Glutamatergic neuron (in vitro differentiated cells): Measurements from ENCODE around the gene EPB41L4A. TPM values are rescaled to one million over a fixed set of nuclear protein-coding genes. Genes with fewer than 3 reads are reported as not detected.

Source experiments
- DNase-seq: peaks from one replicate; pipeline ENCODE4 v3.0.0; 2022
- H3K27ac Mint-ChIP-seq: one replicate; pipeline ENCODE4 v1.8.0; 2020; ENCODE audit warnings: mild to moderate bottlenecking, mixed read lengths, inconsistent platforms; ENCODE audit not compliant: unreplicated experiment
- H3K27me3 Mint-ChIP-seq: one replicate; pipeline ENCODE4 v1.8.0; 2020; ENCODE audit warnings: mild to moderate bottlenecking, moderate library complexity, mixed read lengths, inconsistent platforms; ENCODE audit not compliant: unreplicated experiment
- H3K36me3 Mint-ChIP-seq: one replicate; pipeline ENCODE4 v1.8.0; 2020; ENCODE audit warnings: mild to moderate bottlenecking, mixed read lengths, inconsistent platforms; ENCODE audit not compliant: unreplicated experiment
- H3K4me1 Mint-ChIP-seq: one replicate; pipeline ENCODE4 v1.8.0; 2020; ENCODE audit warnings: mild to moderate bottlenecking, low read depth, mixed read lengths, inconsistent platforms; ENCODE audit not compliant: unreplicated experiment
- H3K4me3 Mint-ChIP-seq: one replicate; pipeline ENCODE4 v1.8.0; 2020; ENCODE audit warnings: mild to moderate bottlenecking, mixed read lengths, inconsistent platforms; ENCODE audit not compliant: unreplicated experiment
- H3K9me3 Mint-ChIP-seq: one replicate; pipeline ENCODE4 v1.8.0; 2020; ENCODE audit warnings: mild to moderate bottlenecking, moderate library complexity, mixed read lengths, inconsistent platforms; ENCODE audit not compliant: unreplicated experiment
- CTCF ChIP-seq: fragments of 200-600 bp; sonication (generic); IDR thresholded peaks from one replicate; pipeline ENCODE4 v1.5.0; 2021; ENCODE audit not compliant: partially characterized antibody, unreplicated experiment
- total RNA-seq: library from RNA; stranded (reverse); fragmentation: NEBNext Ultra II Directional; extraction: Animal tissue kit (Norgen Biotek cat#: 25700); gene quantifications from one replicate; pipeline ENCODE4 v1.2.1, GENCODE V29; 2021; ENCODE audit not compliant: unreplicated experiment

Gene EPB41L4A
- total RNA-seq, 1 donor from 2014 or later: 125 TPM

DNA sequence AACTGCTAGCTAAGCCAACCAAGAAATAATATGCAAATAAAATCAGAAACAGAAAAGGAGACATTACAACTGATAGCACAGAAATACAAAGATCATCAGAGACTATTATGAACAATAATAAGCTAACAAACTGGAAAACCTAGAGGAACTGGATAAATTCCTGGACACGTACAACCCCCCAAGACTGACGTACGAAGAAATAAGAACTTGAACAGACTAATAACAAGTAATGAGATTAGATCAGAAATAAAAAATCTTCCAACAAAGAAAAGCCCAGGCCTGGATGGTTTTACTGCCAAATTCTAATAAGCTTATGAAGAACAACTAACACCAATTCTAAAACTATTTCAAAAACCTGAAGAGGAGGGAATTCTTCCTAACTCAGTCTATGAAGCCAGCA lies 67.9 kb downstream of the EPB41L4A start:
- no peak for DNase-seq
- no peak overlapping the region for H3K27ac Mint-ChIP-seq
- no peak overlapping the region for H3K4me3 Mint-ChIP-seq
- no peaks in the 10 kb centered on the region for H3K36me3 Mint-ChIP-seq
- TF ChIP-seq CTCF: no peak
- peaks cover 19% of the 10 kb centered on the region for H3K4me1 Mint-ChIP-seq
- peaks cover 5% of the 10 kb centered on the region for H3K9me3 Mint-ChIP-seq
- peaks cover 2% of the 10 kb centered on the region for H3K27me3 Mint-ChIP-seq

DNA sequence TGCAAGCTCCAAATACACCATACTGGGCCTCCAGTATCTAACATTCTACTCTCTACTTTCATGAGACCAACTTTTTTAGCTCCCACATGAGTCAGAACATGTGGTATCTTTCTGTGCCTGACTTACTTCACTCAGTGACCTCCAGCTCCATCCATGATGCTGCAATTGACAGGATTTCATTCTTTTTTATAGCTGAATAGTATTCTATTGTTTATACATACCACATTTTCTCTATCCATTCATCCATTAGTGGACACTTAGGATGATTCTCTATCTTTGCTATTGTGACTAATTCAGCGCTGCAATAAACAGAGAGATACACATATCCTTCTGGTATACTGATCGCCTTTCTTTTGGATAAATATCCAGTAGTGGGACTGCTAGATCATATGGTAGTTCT lies 68.5 kb downstream of the EPB41L4A start:
- Mint-ChIP-seq H3K27ac (no peak overlapping the region), H3K9me3 (peaks cover 5% of the 10 kb centered on the region), H3K4me3 (no peak overlapping the region), H3K36me3 (no peaks in the 10 kb centered on the region), H3K27me3 (peaks cover 2% of the 10 kb centered on the region), H3K4me1 (peaks cover 15% of the 10 kb centered on the region)
- DNase-seq: no peak
- TF ChIP-seq CTCF: no peak

DNA sequence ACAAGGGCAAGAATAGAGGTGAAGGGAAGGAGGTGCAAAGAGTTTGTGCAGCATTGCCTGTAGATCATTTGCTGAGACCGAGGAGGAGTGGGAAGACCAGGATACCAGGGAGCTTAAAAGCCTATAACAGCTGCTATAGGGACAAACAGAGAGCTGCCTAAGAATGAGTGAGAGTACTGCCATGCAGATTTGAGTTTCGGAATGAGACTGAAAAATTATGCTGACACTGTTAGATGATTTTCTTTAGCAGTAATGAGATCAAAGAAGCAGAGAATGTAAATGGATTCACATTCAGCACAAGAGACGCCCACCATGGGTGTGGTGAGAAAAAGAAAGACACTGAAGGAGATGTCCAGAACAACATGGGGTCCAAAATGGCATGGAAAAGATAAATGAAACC lies 69.7 kb downstream of the EPB41L4A start:
- H3K27ac Mint-ChIP-seq: no peak overlapping the region
- H3K9me3 Mint-ChIP-seq: peaks cover 5% of the 10 kb centered on the region

DNA sequence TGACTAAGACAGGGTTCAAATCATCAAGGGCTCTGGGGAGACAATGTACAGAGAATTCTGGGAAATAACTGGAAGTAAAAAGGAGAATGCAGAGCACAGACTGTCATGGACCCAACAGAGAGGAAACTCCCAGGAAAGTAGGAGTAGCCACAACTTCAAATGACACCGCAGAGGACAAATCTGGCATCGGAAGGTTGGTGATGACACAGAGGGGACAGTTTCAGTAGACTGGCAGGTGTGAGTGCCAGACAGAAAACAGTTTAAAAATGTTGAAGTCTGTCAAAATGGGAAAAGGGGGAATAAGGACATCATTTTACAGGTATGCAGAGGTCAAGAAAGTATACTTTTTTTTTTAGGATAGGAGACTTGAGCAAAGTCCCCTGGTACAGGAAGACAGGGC lies 70.2 kb downstream of the EPB41L4A start:
- no peak for DNase-seq
- Mint-ChIP-seq H3K36me3 (no peaks in the 10 kb centered on the region), H3K4me3 (no peak overlapping the region), H3K4me1 (peaks cover 12% of the 10 kb centered on the region), H3K9me3 (peaks cover 5% of the 10 kb centered on the region), H3K27ac (no peak overlapping the region), H3K27me3 (peaks cover 2% of the 10 kb centered on the region)
- no peak for TF ChIP-seq CTCF

More for the DNA sequence above, 69.7 kb downstream of the EPB41L4A start:
- H3K4me1 Mint-ChIP-seq: peaks cover 12% of the 10 kb centered on the region
- no peak overlapping the region for H3K4me3 Mint-ChIP-seq
- TF ChIP-seq CTCF: no peak
- H3K27me3 Mint-ChIP-seq: peaks cover 2% of the 10 kb centered on the region
- DNase-seq: no peak
- no peaks in the 10 kb centered on the region for H3K36me3 Mint-ChIP-seq

DNA sequence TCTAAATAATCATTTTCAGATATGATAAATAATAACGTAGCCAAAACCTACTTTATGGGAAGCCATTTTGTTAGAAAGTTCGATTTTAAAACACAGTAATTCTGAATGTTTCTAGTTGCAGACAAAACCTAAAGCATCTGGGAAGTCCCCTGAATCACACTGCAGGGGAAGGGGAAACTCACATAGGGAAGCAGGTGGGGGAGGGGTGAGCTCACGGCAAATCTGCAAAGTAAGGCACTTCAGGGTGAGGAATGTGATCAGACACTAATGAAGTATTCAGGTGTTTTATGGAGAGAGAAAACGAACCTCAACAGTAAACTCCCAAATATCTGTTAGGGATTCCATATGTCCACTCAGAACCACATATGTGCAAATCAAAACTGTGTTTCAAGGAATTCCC lies 70.7 kb downstream of the EPB41L4A start:
- Mint-ChIP-seq H3K27me3 (peaks cover 2% of the 10 kb centered on the region), H3K36me3 (no peaks in the 10 kb centered on the region), H3K4me1 (peaks cover 16% of the 10 kb centered on the region), H3K9me3 (peaks cover 5% of the 10 kb centered on the region), H3K4me3 (no peak overlapping the region), H3K27ac (no peak overlapping the region)
- no peak for TF ChIP-seq CTCF
- no peak for DNase-seq
